ENCODE data around the gene BTBD9. TPM values are rescaled to one million over a fixed set of nuclear protein-coding genes. Genes with fewer than 3 reads are reported as not detected.

Gene BTBD9
- total RNA-seq, 1 donor from 2014 or later = 14.8 TPM

DNA sequence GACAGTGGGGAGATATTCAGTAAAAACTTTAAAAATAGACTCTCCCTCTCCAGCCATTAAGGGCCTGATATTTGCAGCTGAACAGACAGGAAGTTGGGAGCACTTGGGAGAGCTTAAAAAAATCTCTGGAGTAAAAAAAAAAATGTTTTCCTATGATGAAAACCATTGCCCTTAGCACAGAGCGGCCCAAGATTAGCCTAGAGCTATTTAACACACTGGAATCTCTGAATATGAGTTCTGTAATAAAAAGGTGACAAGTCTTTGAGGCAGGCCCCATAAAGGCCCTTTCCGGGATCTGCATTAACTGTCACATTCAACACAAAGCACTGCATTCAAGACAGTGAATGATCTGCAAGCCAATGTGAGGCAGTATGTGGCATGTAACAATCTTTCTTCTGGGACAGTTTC is 426.5 kb downstream of the BTBD9 start:
- H3K4me3 Mint-ChIP-seq (ENCODE audit: unreplicated experiment) = no peak overlapping the region
- H3K27me3 Mint-ChIP-seq (ENCODE audit: low read depth) = no peaks in the 10 kb centered on the region
- no peaks in the 10 kb centered on the region for H3K9me3 Mint-ChIP-seq (ENCODE audit: low read depth)
- H3K4me1 Mint-ChIP-seq (ENCODE audit: low read depth) = peaks cover 33% of the 10 kb centered on the region
- TF ChIP-seq, protein P1, sequence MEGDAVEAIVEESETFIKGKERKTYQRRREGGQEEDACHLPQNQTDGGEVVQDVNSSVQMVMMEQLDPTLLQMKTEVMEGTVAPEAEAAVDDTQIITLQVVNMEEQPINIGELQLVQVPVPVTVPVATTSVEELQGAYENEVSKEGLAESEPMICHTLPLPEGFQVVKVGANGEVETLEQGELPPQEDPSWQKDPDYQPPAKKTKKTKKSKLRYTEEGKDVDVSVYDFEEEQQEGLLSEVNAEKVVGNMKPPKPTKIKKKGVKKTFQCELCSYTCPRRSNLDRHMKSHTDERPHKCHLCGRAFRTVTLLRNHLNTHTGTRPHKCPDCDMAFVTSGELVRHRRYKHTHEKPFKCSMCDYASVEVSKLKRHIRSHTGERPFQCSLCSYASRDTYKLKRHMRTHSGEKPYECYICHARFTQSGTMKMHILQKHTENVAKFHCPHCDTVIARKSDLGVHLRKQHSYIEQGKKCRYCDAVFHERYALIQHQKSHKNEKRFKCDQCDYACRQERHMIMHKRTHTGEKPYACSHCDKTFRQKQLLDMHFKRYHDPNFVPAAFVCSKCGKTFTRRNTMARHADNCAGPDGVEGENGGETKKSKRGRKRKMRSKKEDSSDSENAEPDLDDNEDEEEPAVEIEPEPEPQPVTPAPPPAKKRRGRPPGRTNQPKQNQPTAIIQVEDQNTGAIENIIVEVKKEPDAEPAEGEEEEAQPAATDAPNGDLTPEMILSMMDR (IDR thresholded peaks at IDR 0.05) = no peak
- H3K27ac Mint-ChIP-seq (ENCODE audit: unreplicated experiment) = peak overlapping the region; percentile 92
- no peaks in the 10 kb centered on the region for H3K36me3 Mint-ChIP-seq (ENCODE audit: low read depth)
- DNase-seq (ENCODE audit: low spot score) = no peak

DNA sequence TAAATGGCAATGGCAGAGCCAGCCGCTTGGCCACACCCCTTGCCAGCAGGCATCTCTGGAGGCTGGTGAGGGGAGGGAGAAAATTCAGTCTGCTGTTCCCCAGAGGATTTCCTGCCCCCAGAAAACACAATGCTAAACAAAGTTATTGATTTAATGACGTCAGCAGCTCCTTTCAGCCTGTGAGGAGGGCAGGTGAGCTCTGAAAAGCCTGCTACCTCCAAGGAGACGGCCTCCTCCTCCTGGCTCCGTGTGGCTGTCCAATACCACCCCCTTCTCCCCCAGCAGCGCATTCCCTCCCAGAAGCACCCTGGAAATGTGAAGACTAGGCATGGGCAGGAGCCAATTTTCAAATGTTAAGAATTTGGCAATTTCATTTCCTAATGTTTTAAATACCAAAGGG is 427.1 kb downstream of the BTBD9 start:
- Mint-ChIP-seq H3K4me3 (ENCODE audit: unreplicated experiment) (no peak overlapping the region), H3K9me3 (ENCODE audit: low read depth) (no peaks in the 10 kb centered on the region), H3K27ac (ENCODE audit: unreplicated experiment) (peak overlapping the region; percentile 92), H3K4me1 (ENCODE audit: low read depth) (peaks cover 33% of the 10 kb centered on the region), H3K27me3 (ENCODE audit: low read depth) (no peaks in the 10 kb centered on the region), H3K36me3 (ENCODE audit: low read depth) (no peaks in the 10 kb centered on the region)
- TF ChIP-seq, protein P1 (IDR thresholded peaks at IDR 0.05) = no peak
- no peak for DNase-seq (ENCODE audit: low spot score)

DNA sequence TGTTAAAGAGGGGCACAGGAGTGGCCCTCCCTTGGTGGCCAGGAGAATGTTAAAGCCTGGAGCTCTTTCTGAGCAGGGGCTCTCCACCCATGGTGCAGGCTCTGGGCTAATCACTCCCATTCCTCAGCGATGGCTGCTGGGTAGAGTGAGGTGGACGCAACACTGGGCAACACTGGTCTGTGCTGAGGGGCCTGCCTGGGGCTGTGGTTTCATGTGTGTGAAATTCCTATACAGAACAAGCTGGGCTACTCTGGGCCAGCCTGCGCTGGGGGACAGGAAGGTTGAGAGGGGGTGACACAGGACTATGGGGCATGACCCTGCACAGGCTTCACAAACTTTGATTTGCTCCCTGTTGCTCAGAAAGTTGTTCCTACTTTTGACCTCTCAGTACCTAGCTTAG is 427.6 kb downstream of the BTBD9 start:
- Mint-ChIP-seq H3K36me3 (ENCODE audit: low read depth) (no peaks in the 10 kb centered on the region), H3K4me3 (ENCODE audit: unreplicated experiment) (no peak overlapping the region), H3K4me1 (ENCODE audit: low read depth) (peaks cover 33% of the 10 kb centered on the region), H3K27ac (ENCODE audit: unreplicated experiment) (peak overlapping the region; percentile 61), H3K9me3 (ENCODE audit: low read depth) (no peaks in the 10 kb centered on the region), H3K27me3 (ENCODE audit: low read depth) (no peaks in the 10 kb centered on the region)
- DNase-seq (ENCODE audit: low spot score) = no peak
- TF ChIP-seq, protein P1 (IDR thresholded peaks at IDR 0.05) = no peak

DNA sequence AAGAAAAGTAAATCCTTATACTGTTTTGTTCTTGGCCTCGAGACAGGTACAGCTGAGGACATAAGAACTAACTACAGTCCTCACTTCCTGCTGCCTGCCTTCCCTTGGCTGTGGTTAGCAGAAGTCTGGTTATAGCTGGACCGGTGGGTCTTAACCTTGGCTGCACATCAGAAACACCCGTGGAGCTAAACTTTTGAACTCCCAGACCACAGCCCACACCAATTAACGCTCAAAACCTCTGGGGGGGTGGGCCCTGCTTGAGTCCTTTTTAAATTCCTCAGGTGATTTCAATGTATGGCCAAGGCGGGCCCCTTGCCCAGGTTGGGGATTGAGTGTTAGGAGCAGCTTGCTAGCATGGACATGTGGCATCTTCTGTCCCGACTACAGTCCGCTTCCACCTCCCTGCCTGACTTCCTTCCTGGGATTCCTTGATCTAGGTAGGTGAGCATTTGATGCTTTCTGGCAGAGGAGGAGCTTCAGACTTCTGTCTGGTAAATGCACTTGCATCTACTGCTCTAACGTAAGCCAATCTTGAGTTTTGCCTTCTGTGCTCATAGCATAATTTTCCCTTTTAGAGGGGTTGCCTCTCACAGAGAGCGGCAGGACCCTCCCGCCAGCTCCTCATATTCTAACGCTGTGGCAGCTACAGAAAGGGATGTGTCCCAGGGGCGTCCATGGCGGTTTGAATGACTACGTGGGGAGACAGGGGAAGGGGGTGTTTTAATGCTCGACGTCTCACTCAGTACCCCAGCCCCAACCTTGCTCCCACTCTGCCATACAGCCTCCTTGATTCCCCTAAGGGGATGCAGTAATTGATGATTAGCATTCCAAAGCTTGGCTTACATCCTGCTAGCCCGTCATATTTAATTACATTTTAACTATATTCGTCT is 430.1 kb downstream of the BTBD9 start:
- Mint-ChIP-seq H3K27me3 (ENCODE audit: low read depth) (no peaks in the 10 kb centered on the region), H3K36me3 (ENCODE audit: low read depth) (no peaks in the 10 kb centered on the region), H3K4me1 (ENCODE audit: low read depth) (peaks cover 26% of the 10 kb centered on the region), H3K27ac (ENCODE audit: unreplicated experiment) (no peak overlapping the region), H3K4me3 (ENCODE audit: unreplicated experiment) (no peak overlapping the region), H3K9me3 (ENCODE audit: low read depth) (peaks cover 2% of the 10 kb centered on the region)
- DNase-seq (ENCODE audit: low spot score) = no peak
- TF ChIP-seq, protein P1 (IDR thresholded peaks at IDR 0.05) = no peak

DNA sequence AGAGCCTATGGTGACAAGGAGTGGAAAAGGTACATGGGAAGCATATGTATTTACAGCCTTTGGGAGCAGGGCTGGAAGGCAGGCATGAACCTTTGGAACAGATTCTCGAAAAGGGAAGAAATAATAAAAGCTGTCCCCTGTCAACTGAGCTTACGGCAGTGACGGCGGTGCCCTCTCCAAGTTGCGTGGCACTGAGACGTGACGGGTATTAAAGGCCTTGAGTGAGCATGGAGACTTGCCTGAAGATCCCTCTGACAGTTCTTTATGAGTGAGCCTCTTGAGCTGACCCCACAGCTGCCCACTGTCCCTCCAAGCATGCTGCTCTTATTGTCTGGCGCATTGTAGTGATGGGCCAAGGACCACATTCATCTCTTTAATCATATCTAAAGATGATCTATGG is 431.7 kb downstream of the BTBD9 start:
- Mint-ChIP-seq H3K27ac (ENCODE audit: unreplicated experiment) (no peak overlapping the region), H3K9me3 (ENCODE audit: low read depth) (peaks cover 5% of the 10 kb centered on the region), H3K36me3 (ENCODE audit: low read depth) (no peaks in the 10 kb centered on the region), H3K27me3 (ENCODE audit: low read depth) (no peaks in the 10 kb centered on the region), H3K4me1 (ENCODE audit: low read depth) (peaks cover 14% of the 10 kb centered on the region), H3K4me3 (ENCODE audit: unreplicated experiment) (no peak overlapping the region)
- TF ChIP-seq, protein P1 (IDR thresholded peaks at IDR 0.05) = no peak
- no peak for DNase-seq (ENCODE audit: low spot score)

All from chondrocyte (in vitro differentiated cells).